HEK293T (cell line): ENCODE results near the gene MAST4.

Experiments
- FOXK2 ChIP-seq: fragments of 450-650 bp; IDR thresholded peaks from 2 replicates; pipeline ENCODE4 v1.6.1; 2016; ENCODE audit warnings: mild to moderate bottlenecking
- FOXM1 ChIP-seq: fragments of 450-650 bp; IDR thresholded peaks from 2 replicates; pipeline ENCODE4 v1.6.1; 2017; ENCODE audit warnings: mild to moderate bottlenecking, borderline replicate concordance
- LEF1 ChIP-seq: fragments of 450-650 bp; IDR thresholded peaks from 2 replicates; pipeline ENCODE4 v1.6.1; 2017; ENCODE audit warnings: mild to moderate bottlenecking, borderline replicate concordance
- TARDBP ChIP-seq: fragments of 450-650 bp; IDR thresholded peaks from 2 replicates; pipeline ENCODE4 v1.6.1; 2016
- ZNF384 ChIP-seq: fragments of 450-650 bp; IDR thresholded peaks from 2 replicates; pipeline ENCODE4 v1.6.1; 2016

DNA sequence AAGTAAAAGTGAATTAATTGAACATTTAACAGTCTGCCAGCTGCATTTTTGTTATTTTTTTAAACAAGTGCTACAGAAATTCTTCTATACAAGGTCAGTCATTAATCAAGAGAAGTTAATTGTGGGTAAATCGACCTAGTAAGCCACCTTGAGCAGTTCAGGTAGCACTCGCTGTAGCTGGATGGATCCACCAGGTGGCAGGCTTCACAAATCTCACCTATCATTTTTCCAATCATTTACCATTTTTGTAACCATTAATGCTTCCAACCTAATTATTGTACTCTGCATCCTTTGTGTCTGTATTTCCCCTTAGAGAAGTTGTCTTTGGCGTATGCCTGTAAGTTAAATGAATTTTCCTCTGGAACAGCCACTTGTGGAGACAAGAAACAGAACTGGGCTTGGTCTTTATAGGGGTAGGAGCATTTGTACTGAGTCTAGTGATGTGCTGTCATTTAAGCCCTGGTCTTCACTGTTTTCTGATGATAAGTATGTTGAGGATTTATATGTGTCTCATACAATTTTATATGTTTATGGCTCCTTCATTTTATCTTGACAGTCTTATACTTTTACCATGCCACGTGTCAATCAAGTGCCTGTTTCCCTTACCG lies 560.9 kb downstream of the MAST4 start:
- TF ChIP-seq FOXK2 (no peak), TARDBP (no peak), LEF1 (no peak), FOXM1 (no peak), ZNF384 (no peak)
